ENCODE results near the gene CMTM3. TPM values are rescaled to one million over a fixed set of nuclear protein-coding genes. Genes with fewer than 3 reads are reported as not detected.

CMTM3 gene
- total RNA-seq, 1 experiment from 2014 or later: 12.8 TPM

DNA sequence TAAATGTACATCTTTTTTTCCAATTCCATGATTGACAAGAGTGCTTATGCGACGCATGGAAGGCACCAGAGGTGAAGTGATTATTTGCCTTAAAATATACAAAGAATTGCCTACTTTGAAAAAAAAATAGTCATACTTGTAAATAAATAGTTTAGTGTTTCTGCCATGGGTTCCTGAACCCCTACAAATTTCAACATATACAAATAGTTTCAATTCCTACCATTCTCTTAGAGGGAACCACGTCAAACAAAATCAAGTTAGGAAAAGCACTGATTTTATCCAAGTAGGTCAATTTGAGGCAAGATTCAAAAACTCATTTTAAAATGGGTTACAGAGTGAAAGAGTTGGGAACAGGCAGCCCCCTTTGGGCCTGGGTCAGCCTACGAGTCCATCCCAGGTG, 11.7 kb downstream of the CMTM3 start:
- ChIA-PET RAD21 (ENCODE audit: low non-redundant PET in 1 of 2, low total read pairs in 2 of 2, uncharacterized antibody in 2 of 2, unreplicated experiment in 2 of 2) (no interaction called here), POLR2A (no interaction called here), CTCF (no interaction called here)
- H3K79me2 ChIP-seq (ENCODE audit: insufficient read depth, low read length): no peaks in the 10 kb centered on the region
- peaks cover 25 to 33% of the 10 kb centered on the region in 2 experiments for H3K4me1 ChIP-seq (ENCODE audit: control insufficient read depth in 1 of 2, insufficient read depth in 2 of 2, low read length in 2 of 2)
- H3K27ac ChIP-seq (ENCODE audit: low read depth, low read length): no peak overlapping the region
- no peaks in the 10 kb centered on the region for H3K9me3 ChIP-seq (ENCODE audit: control insufficient read depth in 1 of 2, insufficient read depth in 1 of 2, low read depth in 1 of 2, low read length in 2 of 2)
- no peak for ATAC-seq
- no peak overlapping the region for H3K9ac ChIP-seq (ENCODE audit: low read length)
- no peak overlapping the region for H3K4me2 ChIP-seq (ENCODE audit: low read length)
- no peak overlapping the region for H3K4me3 ChIP-seq (replicated peaks in 1 of 2; ENCODE audit: low read depth in 1 of 2, low read length in 2 of 2)
- DNase-seq (ENCODE audit: low read depth, low spot score): no peak
- TF ChIP-seq EZH2phosphoT487 (IDR thresholded peaks at IDR 0.05; ENCODE audit: borderline replicate concordance): no peak
- TF ChIP-seq POLR2A (IDR thresholded peaks at IDR 0.05; ENCODE audit: borderline replicate concordance, extremely low read depth, insufficient read depth, insufficient read length): no peak
- no peak for TF ChIP-seq YY1 (IDR thresholded peaks at IDR 0.05; ENCODE audit: extremely low read depth, insufficient replicate concordance, low read depth, low read length)
- TF ChIP-seq TCF7L2 (IDR thresholded peaks at IDR 0.05; ENCODE audit: borderline replicate concordance, extremely low read depth, insufficient read depth, insufficient read length): no peak
- no peak for TF ChIP-seq CTCF (IDR thresholded peaks at IDR 0.05 in 2 of 3, conservative IDR thresholded peaks at IDR 0.05 in 1 of 3; ENCODE audit: borderline replicate concordance in 1 of 3, insufficient read depth in 1 of 3, low read depth in 2 of 3, low read length in 2 of 3)
- no peak for TF ChIP-seq ATF3 (IDR thresholded peaks at IDR 0.05)
- TF ChIP-seq POLR2AphosphoS5 (IDR thresholded peaks at IDR 0.05; ENCODE audit: low read depth, low read length): no peak
- no peak for TF ChIP-seq FOSL1 (IDR thresholded peaks at IDR 0.05; ENCODE audit: low read depth)
- TF ChIP-seq EGR1 (IDR thresholded peaks at IDR 0.05; ENCODE audit: low read depth): no peak
- TF ChIP-seq, protein P1, sequence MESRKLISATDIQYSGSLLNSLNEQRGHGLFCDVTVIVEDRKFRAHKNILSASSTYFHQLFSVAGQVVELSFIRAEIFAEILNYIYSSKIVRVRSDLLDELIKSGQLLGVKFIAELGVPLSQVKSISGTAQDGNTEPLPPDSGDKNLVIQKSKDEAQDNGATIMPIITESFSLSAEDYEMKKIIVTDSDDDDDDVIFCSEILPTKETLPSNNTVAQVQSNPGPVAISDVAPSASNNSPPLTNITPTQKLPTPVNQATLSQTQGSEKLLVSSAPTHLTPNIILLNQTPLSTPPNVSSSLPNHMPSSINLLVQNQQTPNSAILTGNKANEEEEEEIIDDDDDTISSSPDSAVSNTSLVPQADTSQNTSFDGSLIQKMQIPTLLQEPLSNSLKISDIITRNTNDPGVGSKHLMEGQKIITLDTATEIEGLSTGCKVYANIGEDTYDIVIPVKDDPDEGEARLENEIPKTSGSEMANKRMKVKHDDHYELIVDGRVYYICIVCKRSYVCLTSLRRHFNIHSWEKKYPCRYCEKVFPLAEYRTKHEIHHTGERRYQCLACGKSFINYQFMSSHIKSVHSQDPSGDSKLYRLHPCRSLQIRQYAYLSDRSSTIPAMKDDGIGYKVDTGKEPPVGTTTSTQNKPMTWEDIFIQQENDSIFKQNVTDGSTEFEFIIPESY (IDR thresholded peaks at IDR 0.05; ENCODE audit: extremely low read depth, insufficient replicate concordance, low read length): no peak
- TF ChIP-seq SRF (IDR thresholded peaks at IDR 0.05; ENCODE audit: low read depth): no peak
- BruUV-seq (replicated peaks): no TSS peak
- H3K36me3 ChIP-seq (ENCODE audit: control insufficient read depth in 1 of 2, insufficient read depth in 2 of 2, low read length in 2 of 2): peaks cover 6 to 23% of the 10 kb centered on the region in 2 experiments; a peak in 2 of 4 replicates
- no peak overlapping the region for H2AFZ ChIP-seq (ENCODE audit: low read depth, low read length, poor library complexity, severe bottlenecking)
- H4K20me1 ChIP-seq (ENCODE audit: insufficient read depth): no peaks in the 10 kb centered on the region
- no peaks in the 10 kb centered on the region for H3K27me3 ChIP-seq (ENCODE audit: insufficient read depth, low read length)
- no peaks in the 10 kb centered on the region for H3K9me2 ChIP-seq (ENCODE audit: insufficient read depth)
- intact Hi-C loops (cut with micrococcal nuclease): no loop called here

All from HCT116 (cell line).